22Rv1 (cell line): Measurements from ENCODE around the gene LDHAL6B.

Source experiments
- CTCF ChIP-seq: fragments of 450-650 bp; IDR thresholded peaks from 2 replicates; pipeline ENCODE4 v1.5.1; 2017; ENCODE audit warnings: mild to moderate bottlenecking
- ZFX ChIP-seq: fragments of 450-650 bp; IDR thresholded peaks from 2 replicates; pipeline ENCODE4 v1.6.1; 2017; ENCODE audit warnings: antibody characterized with exemption, borderline replicate concordance

- TF ChIP-seq CTCF (no peak), ZFX (no peak)
These were observed 9.2 kb upstream of the LDHAL6B start for GRCh38 chr15:59197454-59197853.
